PC-9 (cell line): ENCODE results near the gene HSF4. TPM values are rescaled to one million over a fixed set of nuclear protein-coding genes. Genes with fewer than 3 reads are reported as not detected.

Source experiments
- BruUV-seq: library from RNA; stranded (reverse); fragments of 400-500 nt; replicated peaks from 2 replicates; lab custom pipeline; 2021; lab: Mats Ljungman, UMichigan
- CTCF ChIA-PET: fragments of 300-600 bp; sonication (Branson Sonifier 250); formaldehyde crosslinking; loops from one replicate; lab custom pipeline; 2022; ENCODE audit warnings: antibody characterized with exemption; lab: Charles Lee
- POLR2A ChIA-PET: fragments of 300-600 bp; sonication (Branson Sonifier 250); formaldehyde crosslinking; loops from one replicate; lab custom pipeline; 2022; ENCODE audit warnings: antibody characterized with exemption; ENCODE audit not compliant: unreplicated experiment; lab: Charles Lee
- DNase-seq, 2 experiments: peaks; one replicate each; pipeline versions ENCODE4 v3.0.0 to v3.0.0-alpha.2; 2015 to 2022; ENCODE audit warnings: mixed read lengths in 1 of 2
- H2AFZ ChIP-seq: fragments of 200-600 bp; sonication (generic); 2 replicates; pipeline ENCODE4 v1.8.1; 2017; ENCODE audit warnings: antibody characterized with exemption
- H3F3A ChIP-seq: fragments of 200-600 bp; sonication (generic); 2 replicates; pipeline ENCODE4 v1.8.1; 2017; ENCODE audit warnings: antibody characterized with exemption, mild to moderate bottlenecking, low read depth; ENCODE audit not compliant: insufficient read depth
- H3K27ac ChIP-seq: fragments of 200-600 bp; sonication (generic); 2 replicates; pipeline ENCODE4 v1.6.1; 2016; ENCODE audit warnings: mixed run types
- H3K27me3 ChIP-seq: fragments of 200-600 bp; sonication (generic); 2 replicates; pipeline ENCODE4 v1.6.1; 2016; ENCODE audit warnings: low read depth, mixed run types; ENCODE audit not compliant: insufficient read depth
- H3K36me3 ChIP-seq: fragments of 200-600 bp; sonication (generic); 2 replicates; pipeline ENCODE4 v1.6.1; 2016; ENCODE audit warnings: low read depth, mixed run types
- H3K4me1 ChIP-seq: fragments of 200-600 bp; sonication (generic); replicated peaks from 2 replicates; pipeline ENCODE4 v1.6.1; 2016; ENCODE audit warnings: mixed run types; ENCODE audit not compliant: insufficient read depth
- H3K4me2 ChIP-seq: fragments of 200-600 bp; sonication (generic); 2 replicates; pipeline ENCODE4 v1.6.1; 2017; ENCODE audit warnings: mixed run types
- H3K4me3 ChIP-seq: fragments of 200-600 bp; sonication (generic); 2 replicates; pipeline ENCODE4 v1.6.1; 2016; ENCODE audit warnings: mixed run types
- H3K79me2 ChIP-seq: fragments of 200-600 bp; sonication (generic); 2 replicates; pipeline ENCODE4 v1.6.1; 2017; ENCODE audit warnings: low read depth, mixed run types
- H3K9me2 ChIP-seq: fragments of 200-600 bp; sonication (generic); 2 replicates; pipeline ENCODE4 v1.8.1; 2017; ENCODE audit warnings: mild to moderate bottlenecking; ENCODE audit not compliant: insufficient read depth
- H3K9me3 ChIP-seq: fragments of 200-600 bp; sonication (generic); 2 replicates; pipeline ENCODE4 v1.8.1; 2016; ENCODE audit warnings: low read depth; ENCODE audit not compliant: insufficient read depth
- H4K20me1 ChIP-seq: fragments of 200-600 bp; sonication (generic); 2 replicates; pipeline ENCODE4 v1.8.1; 2017; ENCODE audit not compliant: insufficient read depth
- CTCF ChIP-seq: fragments of 200-600 bp; sonication (generic); conservative IDR thresholded peaks from 2 replicates; pipeline ENCODE4 v1.6.1; 2017; ENCODE audit warnings: mixed run types, antibody characterized with exemption, mild to moderate bottlenecking, moderate library complexity
- EZH2 ChIP-seq: fragments of 200-600 bp; sonication (generic); IDR thresholded peaks from 2 replicates; pipeline ENCODE4 v1.8.0; 2017; ENCODE audit warnings: antibody characterized with exemption, low read depth
- intact Hi-C: fragments of 100-400 bp; cut with micrococcal nuclease; formaldehyde crosslinking; loops from one replicate; pipeline ENCODE4 v1.10.0; 2022; ENCODE audit not compliant: unreplicated experiment
- total RNA-seq: library from RNA; stranded (reverse); gene quantifications from 2 replicates; pipeline ENCODE4 v1.2.3, GENCODE V29; 2021

Gene HSF4
- total RNA-seq, 1 experiment from 2014 or later = 100 TPM

- no peak for DNase-seq
- H3K4me3 ChIP-seq = no peak overlapping the region
- H3K27ac ChIP-seq = no peak overlapping the region
- H3F3A ChIP-seq = peaks cover 24% of the 10 kb centered on the region
- POLR2A ChIA-PET = no interaction called here
- intact Hi-C loops = loop anchor here (2.0 kb wide), 1 partner anchor 49 kb away; the partner anchor contains the start of gene ELMO3
- H3K9me3 ChIP-seq = no peaks in the 10 kb centered on the region
- TSS peak; percentile 16 for BruUV-seq
- H3K79me2 ChIP-seq = no peaks in the 10 kb centered on the region
- no peak overlapping the region for H3K4me2 ChIP-seq
- no peaks in the 10 kb centered on the region for H3K27me3 ChIP-seq
- no peaks in the 10 kb centered on the region for H3K4me1 ChIP-seq
- H4K20me1 ChIP-seq = 0 out of 2 replicates have a peak, but pooled peaks cover 3% of the 10 kb centered on the region
- CTCF ChIA-PET = no interaction called here
- H3K9me2 ChIP-seq = no peaks in the 10 kb centered on the region
- H3K36me3 ChIP-seq = no peaks in the 10 kb centered on the region
- TF ChIP-seq EZH2 (no peak), CTCF (no peak)
- H2AFZ ChIP-seq = no peak overlapping the region
Observed at GRCh38 chr16:67149276-67150046, 15.1 kb upstream of the HSF4 start.

GRCh38 chr16:67150047-67150832, 14.3 kb upstream of the HSF4 start:
- ChIA-PET POLR2A (no interaction called here), CTCF (no interaction called here)
- H3K27ac ChIP-seq = no peak overlapping the region

More at GRCh38 chr16:67150047-67150832, 14.3 kb upstream of the HSF4 start:
- no peak for DNase-seq
- H3K4me3 ChIP-seq = peak overlapping the region; percentile 57; the same call in 1 of the 2 replicates
- H3K27me3 ChIP-seq = no peaks in the 10 kb centered on the region
- H3K4me1 ChIP-seq = no peaks in the 10 kb centered on the region
- intact Hi-C loops = loop anchor here (2.0 kb wide), 1 partner anchor 49 kb away; the partner anchor contains the start of gene ELMO3
- peak overlapping the region; percentile 72 for H2AFZ ChIP-seq
- TF ChIP-seq EZH2 (no peak), CTCF (no peak)
- no peaks in the 10 kb centered on the region for H3K9me3 ChIP-seq
- no TSS peak for BruUV-seq
- 0 out of 2 replicates have a peak, but pooled peaks cover 3% of the 10 kb centered on the region for H4K20me1 ChIP-seq
- H3K36me3 ChIP-seq = no peaks in the 10 kb centered on the region
- H3K79me2 ChIP-seq = no peaks in the 10 kb centered on the region
- no peaks in the 10 kb centered on the region for H3K9me2 ChIP-seq
- H3K4me2 ChIP-seq = peak overlapping the region; percentile 80
- peaks cover 24% of the 10 kb centered on the region for H3F3A ChIP-seq
